ENCODE measurements around the gene THEMIS.
"Not testable (repeated sequence)": the region's sequence is repeated elsewhere in the genome, so short reads cannot be mapped to it uniquely, and the experiment has no call there.

Gene THEMIS

GRCh38 chr6:127794405-127794804 lies 106.5 kb downstream of the THEMIS start:
- no peak for DNase-seq (ENCODE audit: low read depth)

- no peak for DNase-seq (ENCODE audit: low read depth)
These were observed 107.5 kb downstream of the THEMIS start for GRCh38 chr6:127793396-127793795.

DNA sequence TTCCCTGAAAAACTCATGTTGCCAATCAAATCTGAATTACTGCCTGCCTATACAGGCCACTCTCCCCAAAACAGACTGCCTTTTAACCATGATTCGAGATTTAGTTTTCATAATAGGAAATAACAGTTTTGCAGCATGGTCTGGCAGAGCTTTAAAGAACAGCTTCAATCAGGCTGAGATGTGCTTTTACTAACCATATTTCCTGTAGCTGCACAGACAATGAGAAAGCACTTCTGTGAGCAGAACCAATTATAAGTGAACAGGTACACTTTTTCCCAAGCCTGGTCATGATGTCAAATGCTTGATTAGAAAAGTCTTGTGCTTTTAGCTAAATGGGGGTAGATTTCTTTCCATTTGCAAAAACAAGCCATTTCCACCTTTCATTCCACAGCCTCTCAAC lies 108.2 kb downstream of the THEMIS start:
- DNase-seq (ENCODE audit: low read depth), result no peak

DNA sequence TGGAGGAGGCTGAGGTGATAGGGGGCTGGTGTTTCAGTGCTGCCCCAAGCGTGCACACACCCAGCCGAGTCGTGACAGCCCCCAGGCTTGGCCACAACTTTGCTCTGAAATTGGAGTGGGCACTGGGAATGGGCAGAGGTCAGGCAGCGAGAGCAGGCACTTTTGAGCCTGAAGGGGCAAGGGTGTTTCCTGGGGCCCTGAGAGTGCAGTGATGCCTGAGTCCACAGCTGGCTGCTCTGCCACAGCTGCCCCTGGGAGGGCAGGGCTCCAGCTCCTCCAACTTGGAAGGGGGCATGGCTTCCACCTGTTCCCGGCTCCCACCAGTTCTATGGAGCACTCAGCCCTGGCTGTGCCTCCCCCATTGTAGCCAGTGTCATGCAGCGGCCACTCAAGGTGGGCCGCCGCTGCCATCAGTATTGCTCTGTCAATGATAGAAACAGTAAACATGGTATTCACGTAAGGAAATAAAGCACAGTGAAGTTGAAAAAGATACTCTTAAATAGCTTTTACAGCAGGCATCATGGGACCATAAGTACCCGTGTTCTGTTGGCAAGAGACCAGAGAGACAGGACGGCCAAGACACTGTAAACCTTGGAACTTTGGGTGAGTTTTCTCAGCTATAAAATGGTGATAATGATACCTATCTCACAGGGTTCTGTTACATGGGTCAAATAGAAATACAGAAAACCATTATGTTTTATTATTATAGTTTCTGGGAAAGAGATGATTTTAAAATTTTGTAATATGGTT lies 108.9 kb downstream of the THEMIS start:
- no peak for DNase-seq (ENCODE audit: low read depth)

DNA sequence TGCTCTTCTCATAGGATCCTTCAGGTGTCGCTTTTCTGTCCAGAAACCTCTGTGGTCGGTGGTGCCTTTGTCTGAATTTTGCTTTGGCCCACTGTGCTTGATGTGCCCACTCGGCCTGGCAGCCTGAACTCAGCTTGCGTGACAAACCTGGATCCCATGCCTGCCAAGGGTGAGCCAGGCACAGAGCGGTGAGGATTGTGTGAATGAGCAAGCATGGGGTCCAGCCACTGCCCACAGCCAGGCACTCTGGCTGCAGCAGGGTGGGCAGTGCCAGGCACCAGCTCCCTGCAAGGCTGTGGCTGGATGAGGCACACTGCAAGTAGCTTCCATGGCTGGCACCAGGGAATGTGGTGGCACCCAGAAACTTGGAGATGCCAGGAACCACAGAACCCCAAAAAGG lies 110.3 kb downstream of the THEMIS start:
- DNase-seq (ENCODE audit: low read depth), result no peak

- no peak for DNase-seq (ENCODE audit: low read depth)
These were observed 114.7 kb downstream of the THEMIS start for GRCh38 chr6:127786109-127786508.

DNA sequence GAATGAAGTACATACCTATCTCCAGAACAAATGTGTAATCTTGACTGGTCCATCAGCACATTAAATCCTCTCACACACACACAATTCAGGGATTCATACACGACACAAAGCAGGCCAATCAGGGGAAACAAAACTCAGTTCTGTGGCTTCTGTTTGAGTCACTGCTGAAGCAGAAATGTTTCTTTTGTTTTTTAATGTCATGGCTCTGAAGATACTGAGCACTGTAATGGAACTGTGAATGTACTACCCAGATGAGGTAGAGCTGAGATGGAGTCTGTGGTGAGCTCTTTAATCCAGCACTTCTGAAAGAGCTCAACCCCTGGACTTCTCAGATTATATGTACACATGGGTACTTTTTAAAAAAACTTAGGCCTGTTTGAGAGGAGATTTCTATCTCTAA lies 116.4 kb downstream of the THEMIS start:
- DNase-seq (ENCODE audit: low read depth), result no peak

DNA sequence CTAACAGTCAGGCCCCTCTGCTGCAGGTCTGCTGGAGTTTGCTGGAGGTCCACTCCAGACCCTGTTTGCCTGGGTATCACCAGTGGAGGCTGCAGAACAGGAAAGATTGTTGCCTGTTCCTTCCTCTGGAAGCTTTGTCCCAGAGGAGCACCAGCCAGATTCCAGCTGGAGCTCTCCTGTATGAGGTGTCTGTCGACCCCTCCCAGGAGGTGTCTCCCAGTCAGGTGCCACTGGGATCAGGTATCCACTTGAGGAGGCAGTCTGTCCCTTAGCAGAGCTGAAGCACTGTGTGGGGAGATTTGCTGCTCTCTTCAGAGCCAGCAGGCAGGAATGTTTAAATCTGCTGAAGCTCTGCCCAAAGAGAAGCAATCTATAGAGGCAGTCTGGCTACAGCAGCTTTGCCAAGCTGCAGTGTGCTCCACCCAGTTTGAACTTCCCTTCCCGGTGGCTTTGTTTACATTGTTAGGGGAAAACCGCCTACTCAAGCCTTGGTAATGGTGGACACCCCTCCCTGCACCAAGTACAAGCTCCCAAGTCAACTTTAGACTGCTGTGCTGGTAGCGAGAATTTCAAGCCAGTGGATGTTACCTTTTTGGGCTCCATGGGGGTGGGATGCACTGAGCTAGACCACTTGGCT lies 119.1 kb downstream of the THEMIS start:
- not testable (repeated sequence) for DNase-seq (ENCODE audit: low read depth)

GRCh38 chr6:127776320-127776719 lies 124.5 kb downstream of the THEMIS start:
- DNase-seq (ENCODE audit: low read depth), result no peak

- DNase-seq (ENCODE audit: low read depth), result no peak
These were observed 125.5 kb downstream of the THEMIS start for GRCh38 chr6:127775371-127775770.

- no peak for DNase-seq (ENCODE audit: low read depth)
These were observed 132.1 kb downstream of the THEMIS start for GRCh38 chr6:127768745-127769144.

DNA sequence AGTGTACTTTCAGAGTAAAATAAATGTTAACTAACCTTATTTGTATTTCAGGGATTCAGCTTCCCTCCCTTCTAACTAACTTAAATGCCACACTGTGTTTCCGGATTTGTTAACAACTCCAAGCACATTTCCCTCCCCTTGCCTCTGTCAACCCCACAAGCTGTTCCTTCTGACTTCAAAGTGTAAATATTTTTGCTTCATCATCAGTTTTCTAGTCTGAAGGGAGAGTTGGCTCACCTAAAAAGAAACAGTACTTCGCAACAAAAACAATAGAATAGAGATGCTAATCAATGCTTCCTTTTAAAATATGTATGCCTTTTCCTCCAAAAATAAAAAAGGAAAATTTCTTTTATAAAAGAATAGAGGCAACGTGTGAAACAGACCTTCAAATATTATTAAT lies 132.6 kb downstream of the THEMIS start:
- DNase-seq (ENCODE audit: low read depth), result no peak

- DNase-seq (ENCODE audit: low read depth), result no peak
These were observed 134.9 kb downstream of the THEMIS start for GRCh38 chr6:127765949-127766348.

GRCh38 chr6:127762284-127762683 lies 138.6 kb downstream of the THEMIS start:
- no peak for DNase-seq (ENCODE audit: low read depth)

GRCh38 chr6:127761084-127761483 lies 139.8 kb downstream of the THEMIS start:
- no peak for DNase-seq (ENCODE audit: low read depth)

DNA sequence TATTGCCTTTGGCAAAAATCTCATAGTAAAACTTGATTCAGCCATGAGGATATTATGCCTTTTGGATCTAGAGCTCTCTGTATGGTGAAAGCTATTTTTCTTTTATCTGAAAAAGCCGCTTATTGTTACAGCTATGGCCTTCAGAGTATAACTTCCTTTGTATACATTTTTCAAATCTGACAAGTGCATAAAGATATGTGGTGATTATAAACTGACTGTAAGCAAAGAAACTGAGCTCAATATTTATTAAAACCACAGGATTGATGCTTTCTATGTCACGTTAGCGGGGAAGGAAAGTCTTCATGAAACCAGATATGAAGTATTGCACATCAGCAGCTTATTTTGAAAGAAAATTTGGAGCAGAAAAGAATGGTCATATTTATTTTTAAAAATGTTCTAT lies 151.8 kb downstream of the THEMIS start:
- peak; percentile 6 for DNase-seq (ENCODE audit: low read depth)

- DNase-seq (ENCODE audit: low read depth), result no peak
These were observed 152.6 kb downstream of the THEMIS start for GRCh38 chr6:127748290-127748689.

DNA sequence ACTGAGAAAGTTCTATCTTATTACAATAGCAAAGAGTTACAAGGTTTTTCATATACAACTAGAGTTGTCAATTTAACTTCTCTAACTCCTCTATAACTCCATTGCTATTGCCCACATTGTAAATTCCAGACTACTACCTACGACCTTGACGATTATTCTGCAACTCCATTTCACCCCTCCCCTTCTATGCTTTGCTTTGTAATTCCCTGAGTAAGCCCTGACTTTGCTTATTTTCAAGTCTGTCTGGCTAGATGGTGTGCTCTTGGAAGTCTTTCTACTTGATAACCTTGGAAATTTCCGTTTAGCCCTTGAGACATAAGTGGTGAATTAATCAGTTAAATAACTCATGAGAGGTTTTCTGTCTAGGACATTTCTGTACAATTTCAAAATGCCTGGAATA lies 162.4 kb downstream of the THEMIS start:
- no peak for DNase-seq (ENCODE audit: low read depth)

DNA sequence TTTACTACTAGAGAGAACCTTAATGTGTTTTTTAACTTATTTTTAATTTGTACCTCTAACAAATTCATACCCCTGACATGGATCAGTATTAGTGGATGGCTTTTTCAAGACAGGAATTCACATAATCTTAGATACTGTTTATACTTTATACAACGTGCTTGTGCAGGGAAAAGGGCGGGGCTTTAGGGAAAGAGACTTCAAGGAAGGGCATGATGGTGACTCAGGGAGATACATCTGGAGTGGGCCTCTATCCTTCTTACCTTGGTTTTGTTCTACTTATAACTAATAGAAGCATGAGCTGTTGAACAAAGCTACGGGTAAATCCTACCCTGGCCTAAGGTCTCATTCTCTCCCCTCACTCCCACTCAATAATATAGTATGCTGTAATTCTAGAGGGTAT lies 163.1 kb downstream of the THEMIS start:
- no peak for DNase-seq (ENCODE audit: low read depth)

DNA sequence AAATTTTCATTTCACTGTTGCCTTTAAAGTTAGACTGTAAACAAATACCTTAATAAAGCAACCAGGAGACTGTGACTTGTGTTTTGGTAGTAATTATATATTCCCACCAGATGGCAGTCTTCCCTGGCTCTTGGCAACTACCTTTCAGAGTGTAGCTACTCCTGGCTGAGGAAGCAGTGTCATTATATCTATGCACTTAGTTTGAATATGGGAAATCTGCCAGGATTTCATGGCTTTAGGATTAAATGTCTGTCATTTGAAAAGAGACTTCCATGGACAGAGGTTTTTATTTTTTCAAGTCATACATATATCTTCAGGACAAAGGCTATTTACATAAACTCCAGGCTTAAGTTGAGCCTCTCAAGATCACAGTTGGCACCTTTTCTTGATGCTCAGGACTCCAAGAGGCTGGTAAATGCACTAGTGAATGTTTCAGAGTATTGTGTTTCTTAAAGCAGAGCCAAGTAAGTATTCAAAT lies 163.8 kb downstream of the THEMIS start:
- DNase-seq (ENCODE audit: low read depth), result peak; percentile 53

GRCh38 chr6:127732927-127733326 lies 167.9 kb downstream of the THEMIS start:
- DNase-seq (ENCODE audit: low read depth), result no peak

DNA sequence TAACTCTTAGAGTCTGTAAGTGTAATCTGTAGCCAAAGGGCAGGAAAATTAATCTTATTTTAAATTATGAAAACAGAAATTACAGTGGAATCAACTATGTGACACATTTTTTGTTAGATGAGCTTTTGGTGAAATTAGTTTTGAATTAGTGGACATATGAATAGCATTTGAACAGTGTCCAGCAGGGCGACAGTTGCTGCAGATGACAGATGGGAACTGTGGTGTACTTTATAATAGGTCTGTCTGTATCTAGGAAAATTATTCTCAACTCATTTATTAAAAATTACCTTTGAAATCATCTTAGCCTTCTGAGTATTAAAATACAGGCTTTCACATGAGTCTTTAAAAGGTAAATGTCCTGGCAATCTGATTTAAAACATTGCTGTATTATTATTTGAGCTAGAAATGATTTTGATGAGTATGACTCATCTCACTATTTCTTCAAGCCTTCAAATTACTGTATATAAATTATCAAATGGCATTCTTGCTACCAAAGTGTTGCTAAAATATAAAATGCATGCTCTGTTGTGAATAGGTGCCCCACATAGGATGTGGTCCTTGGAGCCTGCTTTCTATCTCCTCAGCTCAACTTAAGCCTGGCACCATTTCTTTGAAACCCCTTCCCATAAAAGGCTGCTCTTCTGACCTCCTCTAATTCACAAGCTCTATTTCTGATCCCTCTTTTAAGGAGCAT lies 173.5 kb downstream of the THEMIS start:
- DNase-seq (ENCODE audit: low read depth), result no peak

- no peak for DNase-seq (ENCODE audit: low read depth)
These were observed 175.0 kb downstream of the THEMIS start for GRCh38 chr6:127725821-127726220.
